Kidney (tissue), 14 donors: ENCODE results near the gene SLC35B4. TPM values are rescaled to one million over a fixed set of nuclear protein-coding genes. Genes with fewer than 3 reads are reported as not detected.

Experiments
- DNase-seq, 5 donors: peaks; one replicate each; pipeline ENCODE4 v3.0.0-alpha.2; 2013 to 2020
- FAIRE-seq: peaks from 2 replicates; lab custom pipeline; 2012; peaks lifted over from hg19 to GRCh38; lab: Jason Lieb, UNC
- H3K27ac ChIP-seq, 2 donors: one replicate each; pipeline ENCODE4 v1.7.0; 2013; ENCODE audit warnings: low read depth in 2 of 2, low read length in 2 of 2, inconsistent platforms in 1 of 2
- H3K27me3 ChIP-seq: one replicate; pipeline ENCODE4 v1.7.1; 2013; ENCODE audit warnings: low read length, inconsistent platforms; ENCODE audit not compliant: control insufficient read depth, insufficient read depth
- H3K36me3 ChIP-seq, 3 donors: one replicate each; pipeline versions ENCODE4 v1.7.0 to v1.7.1; 2013; ENCODE audit warnings: low read length in 3 of 3, control low read depth in 1 of 3, inconsistent platforms in 1 of 3; ENCODE audit not compliant: insufficient read depth in 3 of 3, control insufficient read depth in 2 of 3
- H3K4me1 ChIP-seq, 3 donors: one replicate each; pipeline versions ENCODE4 v1.7.0 to v1.7.1; 2013; ENCODE audit warnings: low read length in 3 of 3, inconsistent platforms in 1 of 3, low read depth in 1 of 3; ENCODE audit not compliant: control insufficient read depth in 2 of 3, insufficient read depth in 2 of 3
- H3K4me3 ChIP-seq, 3 donors: one replicate each; pipeline versions ENCODE4 v1.7.0 to v1.8.1; 2013; ENCODE audit warnings: low read length in 3 of 3, control low read depth in 1 of 3, inconsistent platforms in 1 of 3
- H3K9ac ChIP-seq, 3 donors: one replicate each; pipeline versions ENCODE4 v1.7.0 to v1.7.1; 2013; ENCODE audit warnings: low read length in 3 of 3, control low read depth in 1 of 3, inconsistent platforms in 1 of 3
- H3K9me3 ChIP-seq, 3 donors: one replicate each; pipeline versions ENCODE4 v1.7.0 to v1.7.1; 2013; ENCODE audit warnings: low read length in 3 of 3, control low read depth in 1 of 3, inconsistent platforms in 1 of 3; ENCODE audit not compliant: control insufficient read depth in 2 of 3, insufficient read depth in 1 of 3
- intact Hi-C: fragments of 100-400 bp; cut with DNase I; formaldehyde crosslinking; loops from one replicate; pipeline ENCODE4 v1.11.1; 2022
- polyA plus RNA-seq: library from polyadenylated mRNA; stranded (reverse); fragments of 350-450 nt; fragmentation: Illumina TruSeq; extraction: RNeasy Lipid Tissue Mini Kit (QIAGEN cat#74804); gene quantifications from one replicate; pipeline ENCODE4 v1.2.3, GENCODE V29; 2014; ENCODE audit warnings: low read depth, low replicate concordance; ENCODE audit not compliant: insufficient read depth
- total RNA-seq: library from RNA; stranded (reverse); fragmentation: NEBNext Ultra II Directional; extraction: Animal tissue kit (Norgen Biotek cat#: 25700); gene quantifications from one replicate; pipeline ENCODE4 v1.2.1, GENCODE V29; 2021
- TF ChIP-seq, protein P1 (sequence below): IDR thresholded peaks from 3 replicates; pipeline ENCODE4 v1.5.1; 2012; ENCODE audit warnings: mild to moderate bottlenecking, moderate library complexity, borderline replicate concordance; ENCODE audit not compliant: insufficient read depth; ENCODE audit errors: extremely low read depth
- donor health status: control.
- donor health status: control.
- donor health status: control.
- donor health status: control.
- donor health status: control.
- donor health status: DM: yes; HTN: yes; CAD: no.
- donor health status: Normal renal cell carcinoma (clear cell type).

The SLC35B4 gene
- total and polyA plus RNA-seq, 2 donors from 2014 or later, result 12.9 to 19.6 TPM

DNA sequence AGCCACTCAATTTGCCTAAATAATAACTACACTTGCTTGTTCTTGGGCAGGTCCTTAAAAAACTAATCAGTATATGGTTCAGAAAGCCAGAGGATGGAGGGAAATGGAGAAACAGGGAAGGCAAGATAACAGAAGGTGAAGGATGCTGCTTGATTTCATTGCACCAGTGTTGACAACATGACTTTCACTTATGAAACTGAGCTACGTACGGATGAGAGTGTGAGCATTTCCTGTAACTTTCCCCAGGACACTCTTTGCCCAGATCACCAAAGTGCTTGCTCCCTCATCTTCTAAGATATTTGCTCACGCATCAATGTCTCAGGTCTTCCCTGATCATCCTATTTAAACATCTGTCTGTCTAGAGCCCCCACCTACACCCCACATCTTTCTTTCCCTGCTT lies 37.4 kb downstream of the SLC35B4 start:
- TF ChIP-seq, protein P1, sequence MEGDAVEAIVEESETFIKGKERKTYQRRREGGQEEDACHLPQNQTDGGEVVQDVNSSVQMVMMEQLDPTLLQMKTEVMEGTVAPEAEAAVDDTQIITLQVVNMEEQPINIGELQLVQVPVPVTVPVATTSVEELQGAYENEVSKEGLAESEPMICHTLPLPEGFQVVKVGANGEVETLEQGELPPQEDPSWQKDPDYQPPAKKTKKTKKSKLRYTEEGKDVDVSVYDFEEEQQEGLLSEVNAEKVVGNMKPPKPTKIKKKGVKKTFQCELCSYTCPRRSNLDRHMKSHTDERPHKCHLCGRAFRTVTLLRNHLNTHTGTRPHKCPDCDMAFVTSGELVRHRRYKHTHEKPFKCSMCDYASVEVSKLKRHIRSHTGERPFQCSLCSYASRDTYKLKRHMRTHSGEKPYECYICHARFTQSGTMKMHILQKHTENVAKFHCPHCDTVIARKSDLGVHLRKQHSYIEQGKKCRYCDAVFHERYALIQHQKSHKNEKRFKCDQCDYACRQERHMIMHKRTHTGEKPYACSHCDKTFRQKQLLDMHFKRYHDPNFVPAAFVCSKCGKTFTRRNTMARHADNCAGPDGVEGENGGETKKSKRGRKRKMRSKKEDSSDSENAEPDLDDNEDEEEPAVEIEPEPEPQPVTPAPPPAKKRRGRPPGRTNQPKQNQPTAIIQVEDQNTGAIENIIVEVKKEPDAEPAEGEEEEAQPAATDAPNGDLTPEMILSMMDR, result no peak
- no peak overlapping the region for H3K9ac ChIP-seq
- no peaks in the 10 kb centered on the region for H3K9me3 ChIP-seq
- no peak for DNase-seq
- intact Hi-C loops, result no loop called here
- no peaks in the 10 kb centered on the region for H3K27me3 ChIP-seq
- H3K4me3 ChIP-seq, result peak overlapping the region in 2 of 3 donors; percentile 27 to 49
- H3K27ac ChIP-seq, result peak overlapping the region in 1 of 2 donors; percentile 51
- H3K36me3 ChIP-seq, result no peaks in the 10 kb centered on the region
- H3K4me1 ChIP-seq, result peaks cover 0 to 16% (median 0%) of the 10 kb centered on the region in 3 donors
- FAIRE-seq, result no peak

DNA sequence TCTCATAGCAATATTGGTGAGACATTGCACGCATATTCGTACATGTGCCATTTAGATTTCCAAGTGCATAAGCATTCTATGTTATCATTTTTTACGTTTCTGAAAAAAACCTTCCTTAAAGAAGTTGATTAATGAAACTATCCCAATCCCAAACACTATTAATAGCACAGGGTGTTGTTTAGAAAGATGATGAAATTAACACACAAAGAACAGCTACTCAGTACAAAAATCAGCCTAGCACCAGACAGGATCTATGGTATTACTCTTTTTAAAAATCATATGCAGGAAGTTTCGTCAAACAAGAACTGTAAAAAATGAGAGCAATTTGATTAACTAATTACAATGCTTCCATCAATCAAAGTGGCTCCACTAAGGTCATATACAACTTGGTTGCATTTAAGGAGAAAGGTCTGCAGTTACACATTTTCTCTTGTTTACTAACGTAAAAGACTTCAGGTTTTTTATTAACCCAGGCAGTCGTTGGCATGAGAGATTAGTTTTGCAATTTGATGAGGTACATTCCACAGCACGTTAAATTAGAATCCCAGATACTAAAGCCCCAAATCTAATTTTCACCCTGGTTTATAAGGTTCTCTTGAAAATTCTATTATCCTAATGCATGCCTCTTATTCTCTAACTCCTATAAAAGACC lies 38.1 kb downstream of the SLC35B4 start:
- H3K27me3 ChIP-seq, result no peaks in the 10 kb centered on the region
- TF ChIP-seq, protein P1, result no peak
- H3K27ac ChIP-seq, result peak overlapping the region in 1 of 2 donors; percentile 34
- DNase-seq (peak in 1 of 5 donors; percentile 10), FAIRE-seq (no peak)
- no peaks in the 10 kb centered on the region for H3K36me3 ChIP-seq
- no peaks in the 10 kb centered on the region for H3K9me3 ChIP-seq
- no peak overlapping the region for H3K9ac ChIP-seq
- H3K4me1 ChIP-seq, result peaks cover 0 to 16% (median 0%) of the 10 kb centered on the region in 3 donors
- H3K4me3 ChIP-seq, result peak overlapping the region in 1 of 3 donors; percentile 27
- intact Hi-C loops, result no loop called here

DNA sequence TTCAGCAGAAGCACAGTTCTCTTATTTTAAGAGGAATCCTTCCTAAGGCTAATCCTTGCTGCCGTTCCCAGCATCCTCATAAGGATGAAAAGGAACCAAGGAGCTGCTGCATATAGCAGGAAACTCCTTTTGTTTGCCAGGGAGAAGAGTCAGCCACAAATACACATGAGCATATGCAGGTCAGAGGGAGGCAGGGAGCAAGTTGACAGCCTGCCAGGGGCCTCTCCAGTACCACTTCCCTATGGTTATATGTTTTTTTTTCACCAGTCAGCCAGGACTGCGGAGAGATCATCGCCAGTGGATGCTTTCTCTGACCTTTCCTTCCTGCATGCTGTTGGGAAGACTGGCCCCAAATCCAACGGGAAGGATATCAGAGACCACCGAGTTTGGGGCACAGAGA lies 39.8 kb downstream of the SLC35B4 start:
- no peaks in the 10 kb centered on the region for H3K27me3 ChIP-seq
- no peak overlapping the region for H3K4me3 ChIP-seq
- no peaks in the 10 kb centered on the region for H3K36me3 ChIP-seq
- intact Hi-C loops, result no loop called here
- FAIRE-seq, result no peak
- H3K27ac ChIP-seq, result no peak overlapping the region
- peaks cover 0 to 16% (median 0%) of the 10 kb centered on the region in 3 donors for H3K4me1 ChIP-seq
- TF ChIP-seq, protein P1, result no peak
- H3K9me3 ChIP-seq, result no peaks in the 10 kb centered on the region
- no peak overlapping the region for H3K9ac ChIP-seq
- DNase-seq, result peak in 1 of 5 donors; percentile 4
